Stimulated activated CD8-positive, alpha-beta memory T cell treated with anti-CD3 and anti-CD28 coated beads, Interleukin-15, amount 100 ng/mL, for 48 hours (primary cell): ENCODE results near the gene CTSS.
"Not testable (repeated sequence)": the region's sequence is repeated elsewhere in the genome, so short reads cannot be mapped to it uniquely, and the experiment has no call there.

Experiments used
- DNase-seq, 2 donors: peaks; one replicate each; pipeline ENCODE4 v3.0.0-alpha.2; 2020; ENCODE audit warnings: low read depth in 2 of 2

The CTSS gene

GRCh38 chr1:150765296-150765976 is at the start of gene CTSS:
CTSS (minus strand) TSS chr1:150765778; CDS start chr1:150764763, 1,015 bp downstream.
- DNase-seq = no peak

GRCh38 chr1:150813028-150813707 is 47.6 kb upstream of the CTSS start:
- DNase-seq = no peak

- no peak for DNase-seq
Measured at GRCh38 chr1:150810958-150811659, 45.5 kb upstream of the CTSS start.

- no peak for DNase-seq
Measured at GRCh38 chr1:150809651-150810050, 44.1 kb upstream of the CTSS start.

- no peak for DNase-seq
Measured at GRCh38 chr1:150808846-150809245, 43.3 kb upstream of the CTSS start.

GRCh38 chr1:150808121-150808520 is 42.5 kb upstream of the CTSS start, which contains the start of gene CTSK:
CTSK (minus strand) TSS chr1:150808260; CDS start chr1:150806805, 1,455 bp downstream.
- DNase-seq = no peak

- no peak for DNase-seq
Measured at GRCh38 chr1:150807249-150808023, 41.9 kb upstream of the CTSS start.

GRCh38 chr1:150805899-150806298 is 40.3 kb upstream of the CTSS start:
- DNase-seq = no peak

GRCh38 chr1:150804671-150805070 is 39.1 kb upstream of the CTSS start:
- DNase-seq = no peak

GRCh38 chr1:150799089-150799488 is 33.5 kb upstream of the CTSS start:
- no peak for DNase-seq

- DNase-seq = no peak
Measured at GRCh38 chr1:150798525-150798924, 32.9 kb upstream of the CTSS start.

GRCh38 chr1:150796374-150796773 is 30.8 kb upstream of the CTSS start:
- DNase-seq = no peak

GRCh38 chr1:150793778-150794177 is 28.2 kb upstream of the CTSS start:
- not testable (repeated sequence) for DNase-seq

- DNase-seq = no peak
Measured at GRCh38 chr1:150793221-150793620, 27.6 kb upstream of the CTSS start.

GRCh38 chr1:150791585-150791984 is 26.0 kb upstream of the CTSS start:
- no peak for DNase-seq

- no peak for DNase-seq
Measured at GRCh38 chr1:150789396-150789795, 23.8 kb upstream of the CTSS start.

GRCh38 chr1:150788946-150789345 is 23.4 kb upstream of the CTSS start:
- DNase-seq = no peak

- no peak for DNase-seq
Measured at GRCh38 chr1:150787455-150787854, 21.9 kb upstream of the CTSS start.

- no peak for DNase-seq
Measured at GRCh38 chr1:150780510-150780909, 14.9 kb upstream of the CTSS start.

- no peak for DNase-seq
Measured at GRCh38 chr1:150778409-150778808, 12.8 kb upstream of the CTSS start.

GRCh38 chr1:150777544-150777943 is 12.0 kb upstream of the CTSS start:
- no peak for DNase-seq

GRCh38 chr1:150775931-150776505 is 10.4 kb upstream of the CTSS start:
- DNase-seq = not testable (repeated sequence)
